SW 1271 (cell line): ENCODE data around the gene PCDHGA7.
A peak's percentile ranks its signal among the peaks of the same experiment; 100 is the strongest.
"Not testable (repeated sequence)": the region's sequence is repeated elsewhere in the genome, so short reads cannot be mapped to it uniquely, and the experiment has no call there.

Source experiments
- DNase-seq, 2 experiments: peaks; one replicate each; lab custom pipeline; 2025; lab: John Stamatoyannopoulos, UW

The PCDHGA7 gene

DNA sequence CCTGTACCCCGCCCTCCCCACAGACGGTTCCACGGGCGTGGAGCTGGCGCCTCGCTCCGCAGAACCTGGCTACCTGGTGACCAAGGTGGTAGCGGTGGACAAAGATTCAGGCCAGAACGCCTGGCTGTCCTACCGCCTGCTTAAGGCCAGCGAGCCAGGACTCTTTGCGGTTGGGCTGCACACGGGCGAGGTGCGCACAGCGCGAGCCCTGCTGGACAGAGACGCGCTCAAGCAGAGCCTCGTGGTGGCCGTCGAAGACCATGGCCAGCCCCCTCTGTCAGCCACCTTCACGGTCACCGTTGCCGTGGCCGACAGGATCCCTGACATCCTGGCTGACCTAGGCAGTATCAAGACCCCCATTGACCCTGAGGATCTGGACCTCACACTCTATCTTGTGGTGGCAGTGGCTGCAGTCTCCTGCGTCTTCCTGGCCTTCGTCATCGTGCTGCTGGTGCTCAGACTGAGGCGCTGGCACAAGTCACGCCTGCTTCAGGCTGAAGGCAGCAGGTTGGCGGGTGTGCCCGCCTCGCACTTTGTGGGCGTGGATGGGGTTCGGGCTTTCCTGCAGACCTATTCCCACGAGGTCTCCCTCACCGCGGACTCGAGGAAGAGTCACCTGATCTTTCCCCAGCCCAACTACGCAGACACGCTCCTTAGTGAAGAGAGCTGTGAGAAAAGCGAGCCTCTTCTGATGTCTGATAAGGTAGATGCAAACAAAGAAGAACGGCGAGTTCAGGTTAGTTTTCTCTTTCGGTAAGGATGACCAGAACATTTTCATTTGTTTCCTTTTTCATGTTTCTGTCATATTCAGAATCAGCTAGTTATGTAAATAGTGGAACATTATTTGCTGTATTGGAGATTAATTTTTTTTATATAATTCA is 16.3 kb upstream of the PCDHGA7 start:
- DNase-seq: no peak

DNA sequence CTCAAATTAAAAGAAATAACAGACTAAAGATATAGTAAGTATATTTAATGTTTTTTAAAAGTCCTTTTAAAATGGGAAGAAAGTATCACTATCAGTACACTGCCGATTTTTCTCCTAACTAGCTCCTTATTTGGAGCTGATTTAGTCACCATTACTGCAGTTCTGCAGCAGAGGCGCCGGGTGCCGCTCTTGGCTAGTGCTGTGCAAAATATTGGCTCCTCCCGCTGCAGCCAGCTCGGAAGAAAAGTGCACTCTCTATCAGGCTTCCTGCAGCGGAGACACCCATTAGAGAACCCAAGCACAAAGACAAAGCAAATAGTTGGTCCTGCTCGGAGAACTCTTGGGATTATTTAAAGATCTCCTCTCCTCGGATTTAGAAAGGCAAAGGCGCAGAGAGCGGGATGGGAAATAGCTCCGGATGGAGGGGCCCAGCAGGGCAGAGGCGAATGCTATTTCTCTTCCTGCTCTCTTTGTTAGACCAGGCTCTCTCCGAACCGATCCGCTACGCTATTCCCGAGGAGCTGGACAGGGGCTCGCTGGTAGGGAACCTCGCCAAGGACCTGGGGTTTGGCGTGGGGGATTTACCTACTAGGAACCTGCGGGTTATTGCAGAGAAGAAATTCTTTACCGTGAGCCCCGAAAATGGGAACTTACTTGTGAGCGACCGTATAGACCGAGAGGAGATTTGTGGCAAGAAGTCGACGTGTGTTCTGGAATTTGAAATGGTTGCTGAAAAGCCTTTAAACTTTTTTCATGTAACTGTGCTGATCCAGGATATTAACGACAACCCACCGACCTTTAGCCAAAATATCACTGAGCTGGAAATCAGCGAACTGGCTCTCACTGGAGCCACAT is 12.3 kb upstream of the PCDHGA7 start, which contains the start of gene PCDHGB3:
Gene PCDHGB3 (plus strand): TSS at position 249 of the 855 bp plus-strand sequence. CDS start 153 bp downstream, at position 402.
- DNase-seq: no peak

DNA sequence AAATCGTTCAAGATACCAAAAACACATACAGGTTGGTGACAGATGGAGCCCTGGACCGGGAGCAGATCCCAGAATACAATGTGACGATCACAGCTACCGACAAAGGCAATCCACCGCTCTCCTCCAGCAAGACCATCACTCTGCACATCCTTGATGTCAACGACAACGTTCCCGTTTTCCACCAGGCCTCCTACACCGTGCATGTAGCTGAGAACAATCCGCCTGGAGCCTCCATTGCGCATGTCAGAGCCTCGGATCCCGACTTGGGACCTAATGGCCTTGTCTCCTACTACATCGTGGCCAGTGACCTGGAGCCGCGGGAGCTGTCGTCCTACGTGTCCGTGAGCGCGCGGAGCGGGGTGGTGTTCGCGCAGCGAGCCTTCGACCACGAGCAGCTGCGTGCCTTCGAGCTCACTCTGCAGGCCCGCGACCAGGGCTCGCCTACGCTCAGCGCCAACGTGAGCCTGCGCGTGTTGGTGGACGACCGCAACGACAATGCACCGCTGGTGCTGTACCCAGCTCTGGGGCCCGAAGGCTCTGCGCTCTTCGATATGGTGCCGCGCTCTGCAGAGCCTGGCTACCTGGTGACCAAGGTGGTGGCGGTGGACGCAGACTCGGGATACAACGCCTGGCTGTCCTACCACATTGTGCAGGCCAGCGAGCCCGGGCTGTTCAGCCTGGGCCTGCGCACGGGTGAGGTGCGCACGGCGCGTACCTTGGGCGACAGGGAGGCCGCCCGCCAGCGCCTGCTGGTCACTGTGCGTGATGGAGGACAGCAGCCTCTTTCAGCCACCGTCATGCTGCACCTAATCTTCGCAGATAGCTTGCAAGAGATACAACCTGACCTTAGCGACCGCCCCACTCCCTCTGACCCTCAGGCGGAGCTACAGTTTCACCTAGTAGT is 10.7 kb upstream of the PCDHGA7 start:
- DNase-seq: no peak

DNA sequence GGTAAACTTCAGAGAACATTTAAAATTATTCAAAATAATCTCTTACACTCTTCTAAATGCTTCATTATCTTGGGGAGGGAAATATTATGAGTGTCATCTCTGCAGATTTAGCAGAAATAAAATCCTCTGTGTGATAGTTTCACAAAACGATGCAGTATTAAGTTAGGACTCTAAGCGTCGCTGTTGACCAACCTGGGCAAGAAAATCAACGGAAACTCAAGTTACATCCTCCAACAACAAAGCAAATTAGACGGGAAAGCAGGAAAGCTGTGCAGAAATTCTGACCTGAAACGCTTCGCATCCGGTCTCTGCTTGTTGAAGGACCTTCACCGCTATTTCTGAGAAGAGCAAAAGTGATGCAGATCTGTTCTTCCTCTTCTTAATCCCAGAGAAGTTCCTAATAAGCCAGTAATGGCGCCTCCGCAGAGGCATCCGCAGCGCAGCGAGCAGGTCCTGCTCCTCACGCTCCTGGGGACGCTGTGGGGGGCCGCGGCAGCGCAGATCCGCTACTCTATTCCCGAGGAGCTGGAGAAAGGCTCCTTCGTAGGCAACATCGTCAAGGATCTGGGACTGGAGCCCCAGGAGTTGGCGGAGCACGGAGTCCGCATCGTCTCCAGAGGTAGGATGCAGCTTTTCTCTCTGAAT is 8.7 kb upstream of the PCDHGA7 start, which contains the start of gene PCDHGA6:
Gene PCDHGA6 (plus strand): TSS at position 219 of the 645 bp plus-strand sequence. CDS start 193 bp downstream, at position 412.
- no peak for DNase-seq

DNA sequence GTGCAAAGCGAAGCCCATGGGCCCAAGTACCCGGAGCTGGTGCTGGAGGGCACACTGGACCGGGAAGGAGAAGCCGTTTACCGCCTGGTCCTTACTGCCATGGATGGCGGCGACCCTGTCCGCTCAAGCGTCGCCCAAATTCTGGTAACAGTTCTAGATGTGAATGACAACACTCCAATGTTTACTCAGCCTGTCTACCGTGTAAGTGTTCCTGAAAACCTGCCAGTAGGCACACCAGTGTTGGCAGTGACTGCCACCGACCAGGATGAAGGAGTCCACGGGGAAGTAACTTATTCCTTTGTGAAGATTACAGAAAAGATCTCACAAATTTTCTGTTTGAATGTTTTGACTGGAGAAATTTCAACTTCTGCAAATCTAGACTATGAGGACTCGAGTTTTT is 7.9 kb upstream of the PCDHGA7 start:
- no peak for DNase-seq

DNA sequence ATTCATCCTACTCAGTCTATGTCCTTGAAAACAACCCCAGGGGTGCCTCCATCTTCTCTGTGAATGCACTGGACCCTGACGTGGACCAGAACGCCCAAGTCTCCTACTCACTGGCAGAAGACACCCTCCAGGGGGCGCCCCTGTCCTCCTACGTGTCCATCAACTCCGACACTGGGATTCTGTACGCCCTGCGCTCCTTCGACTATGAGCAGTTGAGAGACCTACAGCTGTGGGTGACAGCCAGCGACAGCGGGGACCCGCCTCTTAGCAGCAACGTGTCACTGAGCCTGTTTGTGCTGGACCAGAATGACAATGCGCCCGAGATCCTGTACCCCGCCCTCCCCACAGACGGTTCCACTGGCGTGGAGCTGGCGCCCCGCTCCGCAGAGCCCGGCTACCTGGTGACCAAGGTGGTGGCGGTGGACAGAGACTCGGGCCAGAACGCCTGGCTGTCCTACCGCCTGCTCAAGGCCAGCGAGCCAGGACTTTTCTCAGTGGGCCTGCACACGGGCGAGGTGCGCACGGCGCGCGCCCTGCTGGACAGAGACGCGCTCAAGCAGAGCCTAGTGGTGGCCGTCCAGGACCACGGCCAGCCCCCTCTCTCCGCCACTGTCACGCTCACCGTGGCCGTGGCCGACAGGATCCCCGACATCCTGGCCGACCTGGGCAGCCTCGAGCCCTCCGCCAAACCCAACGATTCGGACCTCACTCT is 6.9 kb upstream of the PCDHGA7 start:
- DNase-seq: not testable (repeated sequence)

DNA sequence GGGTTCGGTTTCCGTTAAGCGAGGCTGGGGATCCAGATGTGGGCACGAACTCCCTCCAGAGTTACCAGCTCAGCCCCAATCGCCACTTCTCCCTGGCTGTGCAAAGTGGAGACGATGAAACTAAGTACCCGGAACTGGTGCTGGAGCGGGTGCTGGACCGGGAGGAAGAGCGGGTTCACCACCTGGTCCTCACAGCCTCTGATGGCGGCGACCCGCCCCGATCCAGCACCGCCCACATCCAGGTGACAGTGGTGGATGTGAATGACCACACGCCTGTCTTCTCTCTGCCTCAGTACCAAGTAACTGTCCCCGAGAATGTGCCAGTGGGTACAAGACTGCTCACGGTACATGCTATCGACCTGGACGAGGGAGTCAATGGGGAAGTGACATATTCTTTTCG is 803 bp downstream of the PCDHGA7 start:
- no peak for DNase-seq

DNA sequence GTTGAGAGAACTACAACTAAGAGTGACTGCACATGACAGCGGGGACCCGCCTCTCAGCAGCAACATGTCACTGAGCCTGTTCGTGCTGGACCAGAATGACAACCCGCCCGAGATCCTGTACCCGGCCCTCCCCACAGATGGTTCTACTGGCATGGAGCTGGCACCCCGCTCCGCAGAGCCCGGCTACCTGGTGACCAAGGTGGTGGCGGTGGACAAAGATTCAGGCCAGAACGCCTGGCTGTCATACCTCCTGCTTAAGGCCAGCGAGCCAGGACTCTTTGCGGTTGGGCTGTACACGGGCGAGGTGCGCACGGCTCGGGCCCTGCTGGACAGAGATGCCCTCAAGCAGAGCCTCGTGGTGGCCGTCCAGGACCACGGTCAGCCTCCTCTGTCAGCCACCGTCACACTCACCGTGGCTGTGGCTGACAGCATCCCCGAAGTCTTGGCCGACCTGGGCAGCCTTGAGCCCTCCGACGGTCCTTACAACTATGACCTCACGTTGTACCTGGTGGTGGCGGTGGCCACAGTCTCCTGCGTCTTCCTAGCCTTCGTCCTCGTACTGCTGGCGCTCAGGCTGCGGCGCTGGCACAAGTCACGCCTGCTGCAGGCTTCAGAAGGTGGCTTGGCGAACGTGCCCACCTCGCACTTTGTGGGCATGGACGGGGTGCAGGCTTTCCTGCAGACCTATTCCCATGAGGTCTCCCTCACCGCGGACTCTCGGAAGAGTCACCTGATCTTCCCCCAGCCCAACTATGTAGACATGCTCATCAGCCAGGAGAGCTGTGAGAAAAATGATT is 2.1 kb downstream of the PCDHGA7 start:
- DNase-seq: no peak

DNA sequence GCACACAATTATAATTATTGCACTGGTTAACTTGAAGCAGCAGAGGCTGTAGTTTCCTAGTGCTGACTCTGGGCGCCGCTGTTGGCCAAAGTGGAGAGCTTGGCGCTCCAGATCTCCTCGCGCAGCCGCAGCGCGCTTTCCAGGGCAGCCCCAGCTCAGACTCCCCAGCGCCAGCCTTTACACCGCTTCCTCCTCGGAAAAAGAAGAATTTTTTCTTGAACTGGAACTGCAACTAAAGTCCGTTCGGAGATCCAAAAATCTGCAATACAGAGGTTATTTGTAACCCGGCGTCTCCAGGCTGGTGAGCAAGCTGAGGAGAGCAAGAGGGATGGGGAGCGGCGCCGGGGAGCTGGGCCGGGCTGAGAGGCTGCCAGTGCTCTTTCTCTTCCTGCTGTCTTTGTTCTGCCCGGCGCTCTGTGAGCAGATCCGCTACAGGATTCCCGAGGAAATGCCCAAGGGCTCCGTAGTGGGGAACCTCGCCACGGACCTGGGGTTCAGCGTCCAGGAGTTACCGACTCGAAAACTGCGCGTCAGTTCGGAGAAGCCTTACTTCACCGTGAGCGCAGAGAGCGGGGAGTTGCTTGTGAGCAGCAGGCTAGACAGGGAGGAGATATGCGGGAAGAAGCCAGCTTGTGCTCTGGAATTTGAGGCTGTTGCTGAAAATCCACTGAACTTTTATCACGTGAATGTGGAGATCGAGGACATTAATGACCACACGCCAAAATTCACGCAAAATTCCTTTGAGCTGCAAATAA is 5.2 kb downstream of the PCDHGA7 start, which contains the start of gene PCDHGB4:
Gene PCDHGB4 (plus strand): TSS at position 142 of the 755 bp plus-strand sequence. CDS start 187 bp downstream, at position 329.
- not testable (repeated sequence) for DNase-seq

DNA sequence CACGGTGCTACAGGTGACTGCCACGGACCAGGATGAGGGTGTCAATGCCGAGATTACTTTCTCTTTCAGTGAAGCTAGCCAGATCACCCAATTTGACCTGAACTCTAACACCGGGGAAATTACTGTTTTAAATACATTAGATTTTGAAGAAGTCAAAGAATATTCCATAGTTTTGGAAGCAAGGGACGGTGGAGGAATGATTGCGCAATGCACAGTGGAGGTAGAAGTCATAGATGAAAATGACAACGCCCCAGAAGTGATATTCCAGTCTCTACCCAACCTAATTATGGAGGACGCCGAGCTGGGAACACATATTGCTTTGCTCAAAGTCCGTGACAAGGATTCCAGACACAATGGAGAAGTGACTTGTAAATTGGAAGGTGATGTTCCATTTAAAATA is 6.1 kb downstream of the PCDHGA7 start:
- DNase-seq: no peak

DNA sequence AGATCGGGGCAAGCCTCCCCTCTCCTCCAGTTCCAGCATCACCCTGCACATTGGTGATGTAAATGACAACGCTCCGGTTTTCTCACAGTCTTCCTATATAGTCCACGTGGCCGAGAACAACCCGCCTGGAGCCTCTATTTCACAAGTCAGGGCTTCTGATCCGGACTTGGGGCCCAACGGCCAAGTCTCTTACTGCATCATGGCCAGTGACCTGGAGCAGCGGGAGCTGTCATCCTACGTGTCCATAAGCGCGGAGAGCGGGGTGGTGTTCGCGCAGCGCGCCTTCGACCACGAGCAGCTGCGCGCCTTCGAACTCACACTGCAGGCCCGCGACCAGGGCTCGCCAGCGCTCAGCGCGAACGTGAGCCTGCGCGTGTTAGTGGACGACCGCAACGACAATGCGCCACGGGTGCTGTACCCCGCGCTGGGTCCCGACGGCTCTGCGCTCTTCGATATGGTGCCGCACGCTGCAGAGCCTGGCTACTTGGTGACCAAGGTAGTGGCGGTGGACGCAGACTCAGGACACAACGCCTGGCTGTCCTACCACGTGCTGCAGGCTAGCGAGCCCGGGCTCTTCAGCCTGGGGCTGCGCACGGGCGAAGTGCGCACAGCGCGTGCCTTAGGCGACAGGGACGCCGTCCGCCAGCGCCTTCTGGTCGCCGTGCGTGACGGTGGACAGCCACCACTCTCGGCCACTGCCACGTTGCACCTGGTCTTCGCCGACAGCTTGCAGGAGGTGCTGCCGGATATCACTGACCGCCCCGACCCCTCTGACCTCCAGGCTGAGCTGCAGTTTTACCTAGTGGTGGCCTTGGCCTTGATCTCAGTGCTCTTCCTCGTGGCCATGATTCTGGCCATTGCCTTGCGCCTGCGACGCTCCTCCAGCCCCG is 6.9 kb downstream of the PCDHGA7 start:
- DNase-seq: no peak

DNA sequence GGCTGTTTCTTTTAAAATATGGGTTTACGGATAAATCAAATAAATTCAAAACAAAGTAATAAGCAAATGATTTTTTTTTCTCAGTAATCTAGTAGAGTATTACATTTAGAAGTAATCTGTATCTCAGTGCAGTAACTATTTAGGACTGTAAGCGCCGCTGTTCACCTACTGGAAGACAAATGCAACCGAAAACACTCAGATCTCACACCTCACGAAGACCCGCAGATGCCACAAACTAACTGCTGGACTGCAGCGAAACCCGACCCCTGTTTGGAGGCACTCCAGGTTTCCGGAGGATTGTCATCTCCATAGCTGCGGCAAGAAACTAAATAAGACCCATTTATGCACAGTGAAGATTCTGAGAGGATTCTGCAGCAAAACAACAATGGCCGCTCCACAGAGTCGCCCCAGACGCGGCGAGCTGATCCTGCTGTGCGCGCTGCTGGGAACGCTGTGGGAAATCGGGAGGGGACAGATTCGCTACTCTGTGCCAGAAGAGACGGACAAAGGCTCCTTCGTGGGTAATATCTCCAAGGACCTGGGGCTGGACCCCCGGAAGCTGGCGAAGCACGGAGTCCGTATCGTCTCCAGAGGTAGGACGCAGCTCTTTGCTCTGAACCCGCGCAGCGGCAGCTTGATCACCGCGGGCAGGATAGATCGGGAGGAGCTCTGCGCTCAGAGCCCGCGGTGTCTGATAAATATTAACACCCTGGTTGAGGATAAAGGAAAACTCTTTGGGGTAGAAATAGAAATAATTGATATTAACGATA is 10.1 kb downstream of the PCDHGA7 start, which contains the start of gene PCDHGA8:
Gene PCDHGA8 (plus strand): TSS at position 205 of the 770 bp plus-strand sequence. CDS start 181 bp downstream, at position 386.
- peak in 1 of 2 experiments; percentile 52 for DNase-seq

DNA sequence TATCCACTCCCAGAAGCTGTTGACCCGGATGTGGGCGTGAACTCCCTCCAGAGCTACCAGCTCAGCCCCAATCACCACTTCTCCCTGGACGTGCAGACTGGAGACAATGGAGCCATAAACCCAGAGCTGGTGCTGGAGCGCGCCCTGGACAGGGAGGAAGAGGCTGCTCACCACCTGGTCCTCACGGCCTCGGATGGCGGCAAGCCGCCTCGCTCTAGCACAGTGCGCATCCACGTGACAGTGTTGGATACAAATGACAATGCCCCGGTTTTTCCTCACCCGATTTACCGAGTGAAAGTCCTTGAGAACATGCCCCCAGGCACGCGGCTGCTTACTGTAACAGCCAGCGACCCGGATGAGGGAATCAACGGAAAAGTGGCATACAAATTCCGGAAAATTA is 10.7 kb downstream of the PCDHGA7 start:
- no peak for DNase-seq

DNA sequence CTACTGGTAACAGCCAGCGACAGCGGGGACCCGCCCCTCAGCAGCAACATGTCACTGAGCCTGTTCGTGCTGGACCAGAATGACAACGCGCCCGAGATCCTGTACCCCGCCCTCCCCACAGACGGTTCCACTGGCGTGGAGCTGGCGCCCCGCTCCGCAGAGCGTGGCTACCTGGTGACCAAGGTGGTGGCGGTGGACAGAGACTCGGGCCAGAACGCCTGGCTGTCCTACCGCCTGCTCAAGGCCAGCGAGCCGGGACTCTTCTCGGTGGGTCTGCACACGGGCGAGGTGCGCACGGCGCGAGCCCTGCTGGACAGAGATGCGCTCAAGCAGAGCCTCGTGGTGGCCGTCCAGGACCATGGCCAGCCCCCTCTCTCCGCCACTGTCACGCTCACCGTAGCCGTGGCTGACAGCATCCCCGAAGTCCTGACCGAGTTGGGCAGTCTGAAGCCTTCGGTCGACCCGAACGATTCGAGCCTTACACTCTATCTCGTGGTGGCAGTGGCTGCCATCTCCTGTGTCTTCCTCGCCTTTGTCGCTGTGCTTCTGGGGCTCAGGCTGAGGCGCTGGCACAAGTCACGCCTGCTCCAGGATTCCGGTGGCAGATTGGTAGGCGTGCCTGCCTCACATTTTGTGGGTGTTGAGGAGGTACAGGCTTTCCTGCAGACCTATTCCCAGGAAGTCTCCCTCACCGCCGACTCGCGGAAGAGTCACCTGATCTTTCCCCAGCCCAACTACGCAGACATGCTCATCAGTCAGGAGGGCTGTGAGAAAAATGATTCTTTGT is 12.1 kb downstream of the PCDHGA7 start:
- DNase-seq: not testable (repeated sequence)

DNA sequence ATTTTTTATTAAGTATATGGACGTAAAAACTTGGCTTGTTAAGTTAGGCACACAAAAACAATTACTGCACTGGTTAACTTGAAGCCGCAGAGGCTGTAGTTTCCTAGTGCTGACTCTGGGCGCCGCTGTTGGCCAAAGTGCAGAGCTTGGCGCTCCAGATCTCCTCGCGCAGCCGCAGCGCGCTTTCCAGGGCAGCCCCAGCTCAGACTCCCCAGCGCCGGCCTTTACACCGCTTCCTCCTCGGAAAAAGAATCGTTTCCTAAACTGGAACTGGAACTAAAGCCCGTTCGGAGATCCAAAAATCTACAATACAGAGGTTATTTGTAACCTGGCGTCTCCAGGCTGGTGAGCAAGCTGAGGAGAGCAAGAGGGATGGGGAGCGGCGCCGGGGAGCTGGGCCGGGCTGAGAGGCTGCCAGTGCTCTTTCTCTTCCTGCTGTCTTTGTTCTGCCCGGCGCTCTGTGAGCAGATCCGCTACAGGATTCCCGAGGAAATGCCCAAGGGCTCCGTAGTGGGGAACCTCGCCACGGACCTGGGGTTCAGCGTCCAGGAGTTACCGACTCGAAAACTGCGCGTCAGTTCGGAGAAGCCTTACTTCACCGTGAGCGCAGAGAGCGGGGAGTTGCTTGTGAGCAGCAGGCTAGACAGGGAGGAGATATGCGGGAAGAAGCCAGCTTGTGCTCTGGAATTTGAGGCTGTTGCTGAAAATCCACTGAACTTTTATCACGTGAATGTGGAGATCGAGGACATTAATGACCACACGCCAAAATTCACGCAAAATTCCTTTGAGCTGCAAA is 15.4 kb downstream of the PCDHGA7 start, which contains the start of gene PCDHGB5:
Gene PCDHGB5 (plus strand): TSS at position 192 of the 796 bp plus-strand sequence. CDS start 181 bp downstream, at position 373.
- DNase-seq: peak in 1 of 2 experiments; percentile 48
